SJCRH30 (cell line): ENCODE data around the gene WDPCP. TPM values are rescaled to one million over a fixed set of nuclear protein-coding genes. Genes with fewer than 3 reads are reported as not detected.

Experiments used
- total RNA-seq: library from RNA; depleted of rRNA; stranded (reverse); fragments of >200 nt; shearing (Covaris generic); gene quantifications from 2 replicates; pipeline ENCODE4 v1.2.3, GENCODE V29; 2014; rRNA removed

The WDPCP gene
- total RNA-seq, 1 experiment from 2014 or later = 14.7 TPM

Other genes starting within 250 kb of the WDPCP start
- 410 and 419 TPM in 2 replicates for gene MDH1, start 486 bp upstream of the WDPCP start, total RNA-seq